H1 (cell line): ENCODE measurements around the gene MICOS13. TPM values are rescaled to one million over a fixed set of nuclear protein-coding genes. Genes with fewer than 3 reads are reported as not detected.

Experiments
- polyA plus RNA-seq, 7 experiments: library from polyadenylated mRNA; depleted of rRNA in 3 of 7; stranded (reverse) in 5 of 7; unstranded in 2 of 7; fragments of >200 nt in 5 of 7; fragments of 200-250 nt in 2 of 7; gene quantifications; 1 replicate in 5 of 7; 2 replicates in 1 of 7; 4 replicates in 1 of 7; pipeline versions ENCODE4 v1.2.1 to v1.2.3, GENCODE V29; 2011 to 2013; ENCODE audit warnings: missing spikeins in 2 of 7, mixed read lengths in 2 of 7
- total RNA-seq: library from RNA; stranded (reverse); fragmentation: NEBNext Ultra II Directional; extraction: Animal tissue kit (Norgen Biotek cat#: 25700); gene quantifications from 2 replicates; pipeline ENCODE4 v1.2.1, GENCODE V29; 2021
- TF ChIP-seq, protein P1 (sequence below): fragments of 300-600 bp; sonication (generic); IDR thresholded peaks from 2 replicates; pipeline ENCODE4 v1.7.1; 2012; ENCODE audit warnings: low read length, moderate library complexity, mild to moderate bottlenecking, inconsistent platforms; ENCODE audit not compliant: insufficient replicate concordance
- TF ChIP-seq, protein P2 (sequence below): IDR thresholded peaks from 2 replicates; pipeline ENCODE4 v1.6.1; 2012; ENCODE audit warnings: low read length, inconsistent platforms

MICOS13 gene
- total and polyA plus RNA-seq, 2 of the 8 experiments (the other 6 are each of a cell fraction or from before 2014, with no cell fraction given), result 17.3 to 36.1 TPM

GRCh38 chr19:5681391-5682106, 1.2 kb upstream of the MICOS13 start (continued):
- TF ChIP-seq, protein P1, sequence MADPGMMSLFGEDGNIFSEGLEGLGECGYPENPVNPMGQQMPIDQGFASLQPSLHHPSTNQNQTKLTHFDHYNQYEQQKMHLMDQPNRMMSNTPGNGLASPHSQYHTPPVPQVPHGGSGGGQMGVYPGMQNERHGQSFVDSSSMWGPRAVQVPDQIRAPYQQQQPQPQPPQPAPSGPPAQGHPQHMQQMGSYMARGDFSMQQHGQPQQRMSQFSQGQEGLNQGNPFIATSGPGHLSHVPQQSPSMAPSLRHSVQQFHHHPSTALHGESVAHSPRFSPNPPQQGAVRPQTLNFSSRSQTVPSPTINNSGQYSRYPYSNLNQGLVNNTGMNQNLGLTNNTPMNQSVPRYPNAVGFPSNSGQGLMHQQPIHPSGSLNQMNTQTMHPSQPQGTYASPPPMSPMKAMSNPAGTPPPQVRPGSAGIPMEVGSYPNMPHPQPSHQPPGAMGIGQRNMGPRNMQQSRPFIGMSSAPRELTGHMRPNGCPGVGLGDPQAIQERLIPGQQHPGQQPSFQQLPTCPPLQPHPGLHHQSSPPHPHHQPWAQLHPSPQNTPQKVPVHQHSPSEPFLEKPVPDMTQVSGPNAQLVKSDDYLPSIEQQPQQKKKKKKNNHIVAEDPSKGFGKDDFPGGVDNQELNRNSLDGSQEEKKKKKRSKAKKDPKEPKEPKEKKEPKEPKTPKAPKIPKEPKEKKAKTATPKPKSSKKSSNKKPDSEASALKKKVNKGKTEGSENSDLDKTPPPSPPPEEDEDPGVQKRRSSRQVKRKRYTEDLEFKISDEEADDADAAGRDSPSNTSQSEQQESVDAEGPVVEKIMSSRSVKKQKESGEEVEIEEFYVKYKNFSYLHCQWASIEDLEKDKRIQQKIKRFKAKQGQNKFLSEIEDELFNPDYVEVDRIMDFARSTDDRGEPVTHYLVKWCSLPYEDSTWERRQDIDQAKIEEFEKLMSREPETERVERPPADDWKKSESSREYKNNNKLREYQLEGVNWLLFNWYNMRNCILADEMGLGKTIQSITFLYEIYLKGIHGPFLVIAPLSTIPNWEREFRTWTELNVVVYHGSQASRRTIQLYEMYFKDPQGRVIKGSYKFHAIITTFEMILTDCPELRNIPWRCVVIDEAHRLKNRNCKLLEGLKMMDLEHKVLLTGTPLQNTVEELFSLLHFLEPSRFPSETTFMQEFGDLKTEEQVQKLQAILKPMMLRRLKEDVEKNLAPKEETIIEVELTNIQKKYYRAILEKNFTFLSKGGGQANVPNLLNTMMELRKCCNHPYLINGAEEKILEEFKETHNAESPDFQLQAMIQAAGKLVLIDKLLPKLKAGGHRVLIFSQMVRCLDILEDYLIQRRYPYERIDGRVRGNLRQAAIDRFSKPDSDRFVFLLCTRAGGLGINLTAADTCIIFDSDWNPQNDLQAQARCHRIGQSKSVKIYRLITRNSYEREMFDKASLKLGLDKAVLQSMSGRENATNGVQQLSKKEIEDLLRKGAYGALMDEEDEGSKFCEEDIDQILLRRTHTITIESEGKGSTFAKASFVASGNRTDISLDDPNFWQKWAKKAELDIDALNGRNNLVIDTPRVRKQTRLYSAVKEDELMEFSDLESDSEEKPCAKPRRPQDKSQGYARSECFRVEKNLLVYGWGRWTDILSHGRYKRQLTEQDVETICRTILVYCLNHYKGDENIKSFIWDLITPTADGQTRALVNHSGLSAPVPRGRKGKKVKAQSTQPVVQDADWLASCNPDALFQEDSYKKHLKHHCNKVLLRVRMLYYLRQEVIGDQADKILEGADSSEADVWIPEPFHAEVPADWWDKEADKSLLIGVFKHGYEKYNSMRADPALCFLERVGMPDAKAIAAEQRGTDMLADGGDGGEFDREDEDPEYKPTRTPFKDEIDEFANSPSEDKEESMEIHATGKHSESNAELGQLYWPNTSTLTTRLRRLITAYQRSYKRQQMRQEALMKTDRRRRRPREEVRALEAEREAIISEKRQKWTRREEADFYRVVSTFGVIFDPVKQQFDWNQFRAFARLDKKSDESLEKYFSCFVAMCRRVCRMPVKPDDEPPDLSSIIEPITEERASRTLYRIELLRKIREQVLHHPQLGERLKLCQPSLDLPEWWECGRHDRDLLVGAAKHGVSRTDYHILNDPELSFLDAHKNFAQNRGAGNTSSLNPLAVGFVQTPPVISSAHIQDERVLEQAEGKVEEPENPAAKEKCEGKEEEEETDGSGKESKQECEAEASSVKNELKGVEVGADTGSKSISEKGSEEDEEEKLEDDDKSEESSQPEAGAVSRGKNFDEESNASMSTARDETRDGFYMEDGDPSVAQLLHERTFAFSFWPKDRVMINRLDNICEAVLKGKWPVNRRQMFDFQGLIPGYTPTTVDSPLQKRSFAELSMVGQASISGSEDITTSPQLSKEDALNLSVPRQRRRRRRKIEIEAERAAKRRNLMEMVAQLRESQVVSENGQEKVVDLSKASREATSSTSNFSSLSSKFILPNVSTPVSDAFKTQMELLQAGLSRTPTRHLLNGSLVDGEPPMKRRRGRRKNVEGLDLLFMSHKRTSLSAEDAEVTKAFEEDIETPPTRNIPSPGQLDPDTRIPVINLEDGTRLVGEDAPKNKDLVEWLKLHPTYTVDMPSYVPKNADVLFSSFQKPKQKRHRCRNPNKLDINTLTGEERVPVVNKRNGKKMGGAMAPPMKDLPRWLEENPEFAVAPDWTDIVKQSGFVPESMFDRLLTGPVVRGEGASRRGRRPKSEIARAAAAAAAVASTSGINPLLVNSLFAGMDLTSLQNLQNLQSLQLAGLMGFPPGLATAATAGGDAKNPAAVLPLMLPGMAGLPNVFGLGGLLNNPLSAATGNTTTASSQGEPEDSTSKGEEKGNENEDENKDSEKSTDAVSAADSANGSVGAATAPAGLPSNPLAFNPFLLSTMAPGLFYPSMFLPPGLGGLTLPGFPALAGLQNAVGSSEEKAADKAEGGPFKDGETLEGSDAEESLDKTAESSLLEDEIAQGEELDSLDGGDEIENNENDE, result no peak
- TF ChIP-seq, protein P2, sequence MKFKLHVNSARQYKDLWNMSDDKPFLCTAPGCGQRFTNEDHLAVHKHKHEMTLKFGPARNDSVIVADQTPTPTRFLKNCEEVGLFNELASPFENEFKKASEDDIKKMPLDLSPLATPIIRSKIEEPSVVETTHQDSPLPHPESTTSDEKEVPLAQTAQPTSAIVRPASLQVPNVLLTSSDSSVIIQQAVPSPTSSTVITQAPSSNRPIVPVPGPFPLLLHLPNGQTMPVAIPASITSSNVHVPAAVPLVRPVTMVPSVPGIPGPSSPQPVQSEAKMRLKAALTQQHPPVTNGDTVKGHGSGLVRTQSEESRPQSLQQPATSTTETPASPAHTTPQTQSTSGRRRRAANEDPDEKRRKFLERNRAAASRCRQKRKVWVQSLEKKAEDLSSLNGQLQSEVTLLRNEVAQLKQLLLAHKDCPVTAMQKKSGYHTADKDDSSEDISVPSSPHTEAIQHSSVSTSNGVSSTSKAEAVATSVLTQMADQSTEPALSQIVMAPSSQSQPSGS, result no peak
